HCT116 (cell line): ENCODE results near the gene CD8B2. TPM values are rescaled to one million over a fixed set of nuclear protein-coding genes. Genes with fewer than 3 reads are reported as not detected.

Experiments used
- ATAC-seq: fragments of 200-7000 bp; cut with Tn5 transposase; 2 replicates; pipeline ENCODE4 v1.9.1; 2020; ENCODE audit warnings: mild to moderate bottlenecking, moderate library complexity
- BruUV-seq: library from RNA; stranded (reverse); fragments of 400-500 nt; replicated peaks from 2 replicates; lab custom pipeline; 2021; lab: Mats Ljungman, UMichigan
- CTCF ChIA-PET: fragments of 300-600 bp; sonication (Branson Sonifier 250); formaldehyde crosslinking; loops from one replicate; lab custom pipeline; 2021; ENCODE audit warnings: antibody characterized with exemption; lab: Charles Lee
- POLR2A ChIA-PET: fragments of 300-600, 350-600 bp; sonication (Branson Sonifier 250); formaldehyde crosslinking; loops from one replicate; lab custom pipeline; 2021; ENCODE audit warnings: antibody characterized with exemption; lab: Charles Lee
- RAD21 ChIA-PET, 2 experiments: fragments of 300-600 bp; sonication (Branson Sonifier 250); formaldehyde crosslinking; loops; one replicate each; lab custom pipeline; 2023; ENCODE audit warnings: low total read pairs in 2 of 2; ENCODE audit not compliant: uncharacterized antibody in 2 of 2, unreplicated experiment in 2 of 2, low non-redundant PET in 1 of 2; lab: Charles Lee
- DNase-seq: peaks from one replicate; pipeline ENCODE4 v3.0.0-alpha.2; 2010; ENCODE audit warnings: low read depth, low spot score
- H2AFZ ChIP-seq: fragments of 200-600 bp; shearing (Covaris generic), sonication (generic); 2 replicates; pipeline ENCODE4 v1.6.1; 2017; ENCODE audit warnings: low read depth, mixed run types, mixed read lengths, antibody characterized with exemption, low read length; ENCODE audit not compliant: poor library complexity, severe bottlenecking
- H3K27ac ChIP-seq: 2 replicates; pipeline ENCODE4 v1.5.1; 2012; ENCODE audit warnings: low read depth, low read length
- H3K27me3 ChIP-seq: fragments of 200-600 bp; sonication (generic); 2 replicates; pipeline ENCODE4 v1.6.1; 2016; ENCODE audit warnings: mixed run types, low read length, mixed read lengths; ENCODE audit not compliant: insufficient read depth
- H3K36me3 ChIP-seq, 2 experiments: fragments of 200-500 bp in 1 of 2; fragments of 200-600 bp in 1 of 2; sonication (Bioruptor generic) in 1 of 2; sonication (generic) in 1 of 2; 2 replicates each; pipeline versions ENCODE4 v1.5.1 to v1.6.1; 2014 to 2016; ENCODE audit warnings: low read length in 2 of 2, inconsistent platforms in 1 of 2, mixed read lengths in 1 of 2, mixed run types in 1 of 2; ENCODE audit not compliant: insufficient read depth in 2 of 2, control insufficient read depth in 1 of 2
- H3K4me1 ChIP-seq, 2 experiments: fragments of 200-600 bp in 1 of 2; sonication (generic) in 1 of 2; 2 replicates each; pipeline versions ENCODE4 v1.5.1 to v1.6.1; 2012 to 2017; ENCODE audit warnings: low read length in 2 of 2, inconsistent platforms in 1 of 2, mild to moderate bottlenecking in 1 of 2, mixed read lengths in 1 of 2, mixed run types in 1 of 2, moderate library complexity in 1 of 2; ENCODE audit not compliant: insufficient read depth in 2 of 2, control insufficient read depth in 1 of 2
- H3K4me2 ChIP-seq: fragments of 200-600 bp; sonication (generic); 2 replicates; pipeline ENCODE4 v1.6.1; 2017; ENCODE audit warnings: mixed run types, low read length, mixed read lengths
- H3K4me3 ChIP-seq, 2 experiments: fragments of 200-600 bp in 1 of 2; sonication (generic) in 1 of 2; replicated peaks in 1 of 2; 2 replicates each; pipeline ENCODE4 v1.5.1; 2011 to 2016; ENCODE audit warnings: low read length in 2 of 2, control low read depth in 1 of 2, low read depth in 1 of 2, mild to moderate bottlenecking in 1 of 2, mixed read lengths in 1 of 2, mixed run types in 1 of 2
- H3K79me2 ChIP-seq: fragments of 200-600 bp; sonication (generic); 2 replicates; pipeline ENCODE4 v1.6.1; 2017; ENCODE audit warnings: mild to moderate bottlenecking, mixed run types, low read length, moderate library complexity, mixed read lengths; ENCODE audit not compliant: insufficient read depth
- H3K9ac ChIP-seq: fragments of 200-600 bp; sonication (generic); 2 replicates; pipeline ENCODE4 v1.6.1; 2016; ENCODE audit warnings: low read length, mixed read lengths
- H3K9me2 ChIP-seq: fragments of 200-600 bp; sonication (generic), shearing (Covaris generic); 2 replicates; pipeline ENCODE4 v1.6.1; 2017; ENCODE audit warnings: mixed run types, mild to moderate bottlenecking, moderate library complexity; ENCODE audit not compliant: insufficient read depth
- H3K9me3 ChIP-seq, 2 experiments: fragments of 200-500 bp in 1 of 2; fragments of 200-600 bp in 1 of 2; sonication (Bioruptor generic) in 1 of 2; sonication (generic) in 1 of 2; 2 replicates each; pipeline ENCODE4 v1.6.1; 2014 to 2017; ENCODE audit warnings: low read length in 2 of 2, mixed read lengths in 2 of 2, inconsistent platforms in 1 of 2, low read depth in 1 of 2, mild to moderate bottlenecking in 1 of 2, mixed run types in 1 of 2, moderate library complexity in 1 of 2; ENCODE audit not compliant: control insufficient read depth in 1 of 2, insufficient read depth in 1 of 2
- H4K20me1 ChIP-seq: fragments of 200-600 bp; sonication (generic), shearing (Covaris generic); 2 replicates; pipeline ENCODE4 v1.6.1; 2017; ENCODE audit warnings: mixed run types, mild to moderate bottlenecking, moderate library complexity; ENCODE audit not compliant: insufficient read depth
- CEBPB ChIP-seq: IDR thresholded peaks from 2 replicates; pipeline ENCODE4 v1.6.1; 2012; ENCODE audit warnings: low read depth
- EGR1 ChIP-seq: IDR thresholded peaks from 2 replicates; pipeline ENCODE4 v1.6.1; 2012; ENCODE audit warnings: low read depth
- EZH2 ChIP-seq: fragments of 200-600 bp; sonication (generic); IDR thresholded peaks from 2 replicates; pipeline ENCODE4 v1.6.1; 2017; ENCODE audit warnings: antibody characterized with exemption, mixed run types
- FOSL1 ChIP-seq: IDR thresholded peaks from 2 replicates; pipeline ENCODE4 v1.6.1; 2012; ENCODE audit warnings: low read depth
- MAX ChIP-seq: IDR thresholded peaks from 2 replicates; pipeline ENCODE4 v1.6.1; 2012
- POLR2A ChIP-seq: IDR thresholded peaks from 2 replicates; pipeline ENCODE4 v1.7.0; 2011; ENCODE audit warnings: borderline replicate concordance; ENCODE audit not compliant: insufficient read depth, insufficient read length; ENCODE audit errors: extremely low read depth
- RAD21 ChIP-seq: IDR thresholded peaks from 2 replicates; pipeline ENCODE4 v1.6.1; 2012; ENCODE audit warnings: low read depth, mild to moderate bottlenecking
- REST ChIP-seq: IDR thresholded peaks from 2 replicates; pipeline ENCODE4 v1.6.1; 2012; ENCODE audit warnings: low read depth
- SRF ChIP-seq: IDR thresholded peaks from 2 replicates; pipeline ENCODE4 v1.6.1; 2012; ENCODE audit warnings: low read depth
- ZFX ChIP-seq: fragments of 450-650 bp; IDR thresholded peaks from 2 replicates; pipeline ENCODE4 v1.6.1; 2017
- ZNF274 ChIP-seq: fragments of 200-500 bp; sonication (Bioruptor generic); IDR thresholded peaks from 2 replicates; pipeline ENCODE4 v1.6.1; 2014; ENCODE audit warnings: mild to moderate bottlenecking, low read depth, low read length, inconsistent platforms
- intact Hi-C: fragments of 100-400 bp; cut with micrococcal nuclease; formaldehyde crosslinking; loops from 2 replicates; pipeline ENCODE4 v1.10.0; 2022
- total RNA-seq: library from RNA; stranded (reverse); gene quantifications from one replicate; pipeline ENCODE4 v1.2.1, GENCODE V29; 2021; ENCODE audit not compliant: unreplicated experiment

The CD8B2 gene
- total RNA-seq, 1 experiment from 2014 or later, result not detected

- DNase-seq (no peak), ATAC-seq (no peak)
- H3K27me3 ChIP-seq, result no peaks in the 10 kb centered on the region
- no peak overlapping the region for H3K4me3 ChIP-seq
- RAD21 ChIA-PET, result no interaction called here
- no peaks in the 10 kb centered on the region for H3K79me2 ChIP-seq
- no peaks in the 10 kb centered on the region for H3K9me2 ChIP-seq
- H3K9ac ChIP-seq, result no peak overlapping the region
- no peak overlapping the region for H2AFZ ChIP-seq
- H3K9me3 ChIP-seq, result no peaks in the 10 kb centered on the region
- POLR2A ChIA-PET, result no interaction called here
- no peaks in the 10 kb centered on the region for H3K36me3 ChIP-seq
- no peak overlapping the region for H3K27ac ChIP-seq
- no peak overlapping the region for H3K4me2 ChIP-seq
- H4K20me1 ChIP-seq, result no peaks in the 10 kb centered on the region
- no peaks in the 10 kb centered on the region for H3K4me1 ChIP-seq
- BruUV-seq, result no TSS peak
- intact Hi-C loops, result no loop called here
- TF ChIP-seq ZNF274 (no peak), EZH2 (no peak), REST (no peak), EGR1 (no peak), FOSL1 (no peak), SRF (no peak), MAX (no peak), POLR2A (no peak), CEBPB (no peak), RAD21 (no peak), ZFX (no peak)
- CTCF ChIA-PET, result no interaction called here
Observed at GRCh38 chr2:106554411-106554810, 67.2 kb downstream of the CD8B2 start.
